Urinary bladder (tissue), 4 donors: Measurements from ENCODE around the gene ARID5B. TPM values are rescaled to one million over a fixed set of nuclear protein-coding genes. Genes with fewer than 3 reads are reported as not detected.
A peak's percentile ranks its signal among the peaks of the same experiment; 100 is the strongest.

Experiments used
- DNase-seq: peaks from one replicate; pipeline ENCODE4 v3.0.0-alpha.2; 2015; ENCODE audit errors: extremely low spot score
- H3K27ac ChIP-seq: one replicate; pipeline ENCODE4 v1.5.1; 2013; ENCODE audit warnings: low read depth, mild to moderate bottlenecking, moderate library complexity
- H3K36me3 ChIP-seq: one replicate; pipeline ENCODE4 v1.6.1; 2013; ENCODE audit warnings: mild to moderate bottlenecking, moderate library complexity; ENCODE audit not compliant: insufficient read depth
- H3K4me1 ChIP-seq: one replicate; pipeline ENCODE4 v1.6.1; 2013; ENCODE audit warnings: mild to moderate bottlenecking, moderate library complexity; ENCODE audit not compliant: insufficient read depth
- H3K4me3 ChIP-seq: one replicate; pipeline ENCODE4 v1.5.1; 2013; ENCODE audit warnings: low read depth, low read length
- WGBS: extraction: QIAGEN DNeasy Blood & Tissue Kit; methylation state at CpG from one replicate; pipeline ENCODE4 v1.1.7; 2013; 5-methylcytosine and 5-hydroxymethylcytosine counted together
- polyA plus RNA-seq: library from polyadenylated mRNA; stranded (reverse); fragments of 200-250 nt; gene quantifications from one replicate; pipeline ENCODE4 v1.2.3, GENCODE V29; 2013
- total RNA-seq: library from RNA; depleted of rRNA; stranded (reverse); fragments of >200 nt; gene quantifications from one replicate; pipeline ENCODE4 v1.2.3, GENCODE V29; 2014
- donor health status: healthy with polysubstance abuse.
- donor health status: healthy.

The ARID5B gene
- total and polyA plus RNA-seq, 2 donors = 23.5 to 52.5 TPM

DNA sequence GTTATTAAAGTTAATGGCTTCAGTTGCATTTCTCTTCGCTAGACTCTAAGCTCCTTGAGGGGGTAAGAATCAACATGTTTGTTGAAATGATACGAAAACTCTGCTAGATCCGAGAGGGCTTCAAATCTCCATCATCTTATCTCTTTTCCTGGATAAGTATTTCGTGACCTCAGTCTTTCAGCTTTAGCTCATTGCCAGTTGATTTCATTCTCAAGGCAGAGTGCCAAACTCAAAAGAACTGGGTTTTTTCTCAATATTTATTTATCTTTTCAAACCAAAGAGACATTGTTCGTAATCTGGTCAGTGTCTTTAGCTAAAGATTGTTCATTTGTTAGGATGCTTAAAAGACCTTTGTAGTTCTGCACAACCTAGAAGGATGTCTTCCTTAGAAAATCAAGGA is 108.9 kb downstream of the ARID5B start:
- Histone ChIP-seq H3K4me3 (no peak overlapping the region), H3K36me3 (no peaks in the 10 kb centered on the region), H3K4me1 (no peaks in the 10 kb centered on the region), H3K27ac (no peak overlapping the region)
- no peak for DNase-seq
- 56% methylated on average over 5 of the region's 5 CpGs for WGBS

- H3K4me3 ChIP-seq = no peak overlapping the region
- DNase-seq = no peak
- no peaks in the 10 kb centered on the region for H3K4me1 ChIP-seq
- WGBS = 77% methylated on average over 5 of the region's 5 CpGs
- H3K36me3 ChIP-seq = no peaks in the 10 kb centered on the region
- no peak overlapping the region for H3K27ac ChIP-seq
Observed at GRCh38 chr10:62011558-62011957, 110.1 kb downstream of the ARID5B start.

DNA sequence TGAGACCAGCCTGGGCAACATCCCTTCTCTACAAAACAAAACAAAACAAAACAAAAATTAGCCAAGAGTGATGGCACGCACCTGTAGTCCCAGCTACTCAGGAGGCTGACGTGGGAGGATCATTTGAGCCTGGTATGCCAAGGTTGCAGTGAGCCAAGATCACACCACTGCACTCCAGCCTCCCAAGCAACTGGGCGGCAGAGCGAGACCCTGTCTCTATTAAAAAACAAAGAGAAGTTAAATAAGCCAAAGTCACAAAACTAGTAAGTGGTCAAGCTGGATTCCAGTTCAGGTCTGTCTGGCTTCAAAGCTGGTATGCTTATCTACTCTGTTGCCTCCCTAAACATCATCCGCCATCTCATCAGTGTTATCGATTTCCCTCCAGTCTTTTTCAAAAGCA is 110.8 kb downstream of the ARID5B start:
- 86% methylated on average over 6 of the region's 6 CpGs for WGBS
- no peaks in the 10 kb centered on the region for H3K36me3 ChIP-seq
- DNase-seq = no peak
- H3K4me1 ChIP-seq = no peaks in the 10 kb centered on the region
- H3K4me3 ChIP-seq = no peak overlapping the region
- no peak overlapping the region for H3K27ac ChIP-seq

DNA sequence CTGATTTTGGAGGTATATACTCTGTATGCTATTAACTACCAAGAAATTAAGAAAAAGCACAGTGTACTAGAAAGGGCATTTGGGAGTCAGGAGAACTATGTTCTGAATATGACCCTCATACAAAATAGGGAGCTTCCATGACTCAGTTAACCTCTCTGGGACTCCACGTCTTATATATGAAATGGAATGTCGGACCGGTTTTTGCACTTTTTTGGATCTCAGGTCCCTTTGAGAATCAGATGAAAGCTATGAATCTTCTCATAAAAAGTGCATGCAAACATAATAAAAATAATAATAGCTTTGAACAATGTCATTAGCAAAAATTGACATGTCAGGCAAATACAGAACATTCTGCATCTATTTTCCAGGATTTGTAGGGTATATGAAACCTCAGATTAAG is 113.0 kb downstream of the ARID5B start:
- Histone ChIP-seq H3K4me3 (no peak overlapping the region), H3K27ac (no peak overlapping the region), H3K36me3 (no peaks in the 10 kb centered on the region), H3K4me1 (no peaks in the 10 kb centered on the region)
- no peak for DNase-seq
- 92% methylated on average over 3 of the region's 3 CpGs for WGBS

DNA sequence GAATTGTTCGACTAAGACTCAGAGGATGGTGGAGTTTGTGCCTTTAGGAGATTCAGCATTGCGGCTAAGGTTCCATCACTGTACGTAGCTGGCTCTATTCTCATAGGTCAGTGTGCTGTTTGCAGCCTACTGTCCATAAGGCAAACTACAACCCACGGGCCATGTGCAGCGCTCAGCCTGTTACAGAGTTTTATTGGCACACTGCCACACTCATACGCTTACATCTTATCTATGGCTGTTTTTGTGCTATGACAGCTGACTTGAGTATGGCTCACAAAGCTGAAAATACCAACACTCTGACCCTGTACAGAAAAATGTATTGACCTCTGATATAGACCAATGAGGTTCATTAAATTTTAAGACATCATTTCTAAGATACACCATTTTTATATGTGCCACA is 114.5 kb downstream of the ARID5B start:
- no peak overlapping the region for H3K27ac ChIP-seq
- H3K36me3 ChIP-seq = no peaks in the 10 kb centered on the region
- no peak overlapping the region for H3K4me3 ChIP-seq
- WGBS = 68% methylated on average over 6 of the region's 6 CpGs
- DNase-seq = no peak
- no peaks in the 10 kb centered on the region for H3K4me1 ChIP-seq

DNA sequence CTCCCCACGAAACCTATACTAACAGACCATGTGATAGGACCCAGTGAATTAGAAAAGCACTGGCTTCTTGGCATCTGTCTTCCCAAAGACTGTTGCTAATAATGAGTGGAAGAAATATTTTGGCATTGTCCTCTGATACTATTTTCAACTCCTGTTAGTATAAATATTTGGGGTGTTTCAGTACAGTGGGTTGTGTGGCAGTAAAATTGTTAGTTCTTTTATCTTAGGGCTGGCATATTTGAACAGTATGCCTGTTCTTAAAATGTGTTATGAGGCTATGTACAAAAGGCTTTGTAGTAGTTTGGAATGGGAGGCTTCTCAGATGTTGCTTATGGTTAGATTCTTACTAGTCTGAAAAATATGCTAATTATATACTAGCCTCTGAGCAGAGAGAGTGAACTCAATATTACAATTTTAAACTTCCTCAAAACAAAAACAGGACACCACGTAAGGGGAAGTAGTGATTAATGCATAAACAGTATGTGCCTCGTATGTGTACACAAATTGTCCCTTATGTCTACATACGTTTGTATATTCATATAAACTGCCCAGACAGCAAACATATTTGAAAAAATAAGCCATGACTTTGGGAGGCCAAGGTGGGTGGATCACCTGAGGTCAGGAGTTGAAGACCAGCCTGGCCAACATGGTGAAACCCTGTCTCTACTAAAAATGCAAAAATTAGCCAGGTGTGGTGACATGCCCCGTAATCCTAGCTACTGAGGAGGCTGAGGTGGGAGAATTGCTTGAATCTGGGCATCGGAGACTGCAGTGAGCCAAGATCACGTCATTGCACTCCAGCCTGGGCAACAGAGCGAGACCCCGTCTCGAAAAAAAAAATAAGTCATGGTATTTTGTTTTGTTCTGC is 115.4 kb downstream of the ARID5B start:
- Histone ChIP-seq H3K36me3 (no peaks in the 10 kb centered on the region), H3K27ac (no peak overlapping the region), H3K4me1 (no peaks in the 10 kb centered on the region), H3K4me3 (no peak overlapping the region)
- DNase-seq = no peak
- 58% methylated on average over 10 of the region's 10 CpGs for WGBS

DNA sequence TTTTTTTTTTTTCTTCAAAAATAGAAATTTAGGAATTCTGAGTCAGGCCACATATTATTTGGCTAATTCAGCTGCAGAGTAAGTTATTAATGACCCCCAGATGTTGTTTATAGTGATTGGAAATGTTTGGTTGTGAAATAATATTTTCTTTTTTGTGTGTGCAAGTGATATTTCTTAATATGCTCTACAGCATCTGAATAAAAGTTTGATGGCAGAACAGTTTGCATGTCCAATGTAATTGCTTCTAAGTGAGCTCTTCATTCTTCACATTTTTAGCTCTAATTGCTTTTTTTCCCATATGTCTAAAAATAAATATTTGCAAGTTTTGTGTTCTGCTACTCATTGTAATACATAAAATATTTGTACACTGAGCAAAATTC is 116.0 kb downstream of the ARID5B start:
- DNase-seq = no peak
- Histone ChIP-seq H3K4me1 (no peaks in the 10 kb centered on the region), H3K27ac (no peak overlapping the region), H3K4me3 (no peak overlapping the region), H3K36me3 (no peaks in the 10 kb centered on the region)

GRCh38 chr10:62018131-62018911 is 116.8 kb downstream of the ARID5B start:
- Histone ChIP-seq H3K36me3 (no peaks in the 10 kb centered on the region), H3K4me3 (no peak overlapping the region), H3K27ac (peak overlapping the region; percentile 23), H3K4me1 (no peaks in the 10 kb centered on the region)
- DNase-seq = no peak
- WGBS = 66% methylated on average over 9 of the region's 9 CpGs

GRCh38 chr10:62019013-62019684 is 117.7 kb downstream of the ARID5B start:
- Histone ChIP-seq H3K27ac (peak overlapping the region; percentile 60), H3K36me3 (no peaks in the 10 kb centered on the region), H3K4me3 (no peak overlapping the region), H3K4me1 (no peaks in the 10 kb centered on the region)
- DNase-seq = no peak
- WGBS = 51% methylated on average over 8 of the region's 8 CpGs

GRCh38 chr10:62019685-62020359 is 118.3 kb downstream of the ARID5B start:
- Histone ChIP-seq H3K36me3 (no peaks in the 10 kb centered on the region), H3K27ac (peak overlapping the region; percentile 60), H3K4me1 (no peaks in the 10 kb centered on the region), H3K4me3 (no peak overlapping the region)
- WGBS = 69% methylated on average over 6 of the region's 6 CpGs
- no peak for DNase-seq

GRCh38 chr10:62021128-62021665 is 119.7 kb downstream of the ARID5B start:
- H3K4me1 ChIP-seq = no peaks in the 10 kb centered on the region
- no peak overlapping the region for H3K27ac ChIP-seq
- no peaks in the 10 kb centered on the region for H3K36me3 ChIP-seq
- DNase-seq = no peak
- H3K4me3 ChIP-seq = no peak overlapping the region
- 83% methylated on average over 2 of the region's 2 CpGs for WGBS

DNA sequence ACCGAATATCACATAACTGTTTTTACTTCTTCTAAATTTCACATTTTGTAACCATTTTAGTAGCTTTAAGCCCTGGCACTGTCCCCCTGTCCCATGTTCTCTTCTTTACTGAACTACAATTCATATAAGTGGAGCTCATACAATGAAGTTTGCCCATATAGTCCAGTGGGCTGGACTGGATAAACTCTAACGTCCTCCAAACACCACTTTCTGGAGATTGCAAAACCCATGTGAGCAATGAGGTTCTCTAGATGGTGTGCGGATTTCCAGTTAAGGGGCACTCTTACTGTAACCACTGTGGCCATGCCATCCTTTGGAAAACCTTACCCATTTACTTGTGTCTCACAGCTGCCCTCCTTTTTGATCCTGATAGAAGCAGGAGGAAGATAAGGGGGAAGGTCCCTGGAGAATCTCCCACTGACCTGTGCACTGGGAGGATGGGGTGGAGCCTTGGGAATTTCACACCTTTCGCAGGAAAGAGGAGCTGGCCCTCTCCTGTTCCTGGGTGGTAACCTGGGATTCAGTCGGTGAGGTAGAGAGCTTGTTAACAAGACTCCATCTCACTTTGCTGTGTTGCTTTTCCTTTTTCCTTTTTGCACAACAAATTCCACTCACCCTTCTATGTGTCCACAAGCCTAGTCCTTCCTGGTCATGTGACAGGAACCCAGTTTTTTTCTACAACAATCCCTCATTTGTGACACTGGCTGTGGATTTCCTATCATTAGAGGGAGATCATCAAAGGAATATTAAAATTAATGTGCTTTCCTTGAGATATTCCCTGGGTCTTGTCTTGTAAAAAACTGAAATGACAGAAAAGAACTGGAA is 120.7 kb downstream of the ARID5B start:
- no peaks in the 10 kb centered on the region for H3K4me1 ChIP-seq
- 86% methylated on average over 5 of the region's 5 CpGs for WGBS

More for the DNA sequence above, 120.7 kb downstream of the ARID5B start:
- no peak overlapping the region for H3K4me3 ChIP-seq
- H3K36me3 ChIP-seq = no peaks in the 10 kb centered on the region
- H3K27ac ChIP-seq = no peak overlapping the region
- no peak for DNase-seq
